ENCODE data around the gene LRRC61. TPM values are rescaled to one million over a fixed set of nuclear protein-coding genes. Genes with fewer than 3 reads are reported as not detected.

The LRRC61 gene
- total and polyA plus RNA-seq, 2 donors: 3.7 to 11.8 TPM

DNA sequence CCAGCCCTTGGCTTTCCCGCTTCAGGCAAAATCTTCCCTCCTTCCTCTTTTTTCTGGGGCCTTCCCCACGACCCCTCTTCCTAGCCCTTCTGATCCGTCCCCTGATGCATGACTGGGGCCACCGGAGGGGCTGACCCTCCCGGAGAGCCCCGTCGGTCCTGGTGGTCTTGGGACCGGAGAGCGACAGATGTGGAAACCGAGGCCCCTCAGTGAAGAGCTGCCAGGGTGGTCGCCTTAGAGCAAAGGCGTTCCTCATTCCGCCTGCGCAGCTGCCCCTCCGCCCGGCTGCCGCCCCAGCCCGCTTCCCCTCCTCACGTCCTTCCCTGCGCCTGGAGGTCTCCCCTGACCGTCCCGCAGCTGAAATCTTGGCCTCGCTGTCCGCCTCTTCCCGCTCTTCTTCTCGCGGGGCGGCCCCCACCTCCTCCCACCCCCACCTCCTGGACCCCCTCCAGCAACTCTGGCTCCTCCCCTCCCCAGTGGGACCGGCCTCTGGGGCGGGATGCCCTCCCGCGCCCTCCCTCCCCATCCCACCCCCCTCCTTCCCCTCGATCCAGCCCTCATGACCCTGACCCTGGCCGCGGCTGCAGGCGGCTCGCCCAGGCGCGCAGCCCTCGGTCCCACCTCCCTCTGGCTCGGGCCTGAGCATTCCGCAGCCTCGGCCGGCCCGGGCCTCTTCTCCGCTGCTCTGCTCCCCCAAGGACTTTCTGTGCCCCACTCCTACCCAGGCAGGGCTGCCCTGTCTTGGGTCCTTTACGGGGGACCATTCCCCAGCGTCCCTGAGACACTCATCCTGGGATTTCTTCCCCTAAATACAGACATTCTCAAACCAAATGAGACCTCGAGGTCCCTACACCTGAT, 18.3 kb downstream of the LRRC61 start, which contains the start of gene RARRES2:
RARRES2 (minus strand) TSS at position 367 of the 858 bp plus-strand sequence. CDS start 1,020 bp downstream, outside the sequence.
- DNase-seq (ENCODE audit: extremely low spot score): no peak
- no peak within 1 kb of the TSS for H3K27ac ChIP-seq (ENCODE audit: low read depth)
- no peaks in the 10 kb centered on the region for H3K36me3 ChIP-seq (ENCODE audit: insufficient read depth)
- no peaks in the 10 kb centered on the region for H3K4me1 ChIP-seq (ENCODE audit: insufficient read depth)
- H3K4me3 ChIP-seq (ENCODE audit: low read depth, low read length): peak within 1 kb of the TSS; percentile 52
- 4% methylated on average over 49 of the region's 49 CpGs for WGBS

DNA sequence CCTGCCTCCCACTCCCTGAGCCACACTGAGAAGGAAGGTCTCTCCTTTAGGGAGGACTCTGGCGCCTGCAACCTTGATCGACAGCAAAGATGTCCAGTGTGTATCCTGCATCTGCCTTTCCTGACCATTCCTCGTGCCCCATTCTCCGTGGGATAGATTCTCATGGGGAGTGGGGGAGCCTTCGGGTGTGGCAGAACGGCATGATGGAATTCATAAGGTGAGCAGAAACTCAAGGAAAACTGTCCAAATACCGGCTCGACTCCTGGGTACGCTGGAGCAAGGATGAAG, 18.9 kb downstream of the LRRC61 start:
- 74% methylated on average over 9 of the region's 9 CpGs for WGBS
- H3K27ac ChIP-seq (ENCODE audit: low read depth): no peak overlapping the region
- no peaks in the 10 kb centered on the region for H3K4me1 ChIP-seq (ENCODE audit: insufficient read depth)
- H3K36me3 ChIP-seq (ENCODE audit: insufficient read depth): no peaks in the 10 kb centered on the region
- DNase-seq (ENCODE audit: extremely low spot score): no peak
- no peak overlapping the region for H3K4me3 ChIP-seq (ENCODE audit: low read depth, low read length)

DNA sequence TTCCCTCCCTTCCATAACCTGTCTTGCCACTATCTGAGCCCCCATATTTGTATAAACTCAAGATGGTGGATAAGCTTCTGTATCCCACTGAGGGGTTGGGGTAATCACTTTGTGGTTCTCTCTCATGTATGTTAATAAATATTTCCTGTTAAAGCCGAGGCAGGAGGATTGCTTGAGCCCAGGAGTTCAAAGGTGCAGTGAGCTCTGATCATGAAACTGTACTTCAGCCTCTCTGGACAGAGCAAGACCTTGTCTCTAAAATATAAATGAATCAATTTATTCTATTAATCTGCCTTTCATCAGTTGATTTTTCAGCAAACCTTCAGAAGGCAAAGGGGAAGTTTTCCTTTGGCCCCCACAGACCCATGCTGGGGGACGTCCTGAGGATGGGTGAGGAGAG, 20.1 kb downstream of the LRRC61 start:
- no peak for DNase-seq (ENCODE audit: extremely low spot score)
- H3K27ac ChIP-seq (ENCODE audit: low read depth): no peak overlapping the region
- no peak overlapping the region for H3K4me3 ChIP-seq (ENCODE audit: low read depth, low read length)
- 92% methylated on average over 2 of the region's 2 CpGs for WGBS
- no peaks in the 10 kb centered on the region for H3K4me1 ChIP-seq (ENCODE audit: insufficient read depth)
- H3K36me3 ChIP-seq (ENCODE audit: insufficient read depth): no peaks in the 10 kb centered on the region

DNA sequence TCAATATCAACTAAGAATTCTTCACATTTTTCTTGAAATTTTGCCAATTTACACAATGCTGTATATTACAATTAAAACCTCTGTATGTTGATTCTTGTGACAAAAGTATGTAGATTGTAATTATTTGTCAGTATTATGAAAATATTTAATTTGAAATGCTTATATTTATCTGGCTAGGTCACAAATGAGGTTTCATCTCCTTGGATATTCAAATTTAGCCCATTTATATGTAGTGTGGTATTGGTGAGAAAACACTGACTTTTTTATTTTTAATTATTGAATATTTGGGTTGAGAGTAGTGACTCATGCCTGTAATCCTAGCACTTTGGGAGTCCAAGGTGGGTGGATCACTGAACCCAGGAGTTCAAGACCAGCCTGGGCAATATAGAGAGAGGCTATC, 21.1 kb downstream of the LRRC61 start:
- H3K4me1 ChIP-seq (ENCODE audit: insufficient read depth): no peaks in the 10 kb centered on the region
- DNase-seq (ENCODE audit: extremely low spot score): no peak
- H3K27ac ChIP-seq (ENCODE audit: low read depth): no peak overlapping the region
- no peak overlapping the region for H3K4me3 ChIP-seq (ENCODE audit: low read depth, low read length)
- H3K36me3 ChIP-seq (ENCODE audit: insufficient read depth): no peaks in the 10 kb centered on the region

DNA sequence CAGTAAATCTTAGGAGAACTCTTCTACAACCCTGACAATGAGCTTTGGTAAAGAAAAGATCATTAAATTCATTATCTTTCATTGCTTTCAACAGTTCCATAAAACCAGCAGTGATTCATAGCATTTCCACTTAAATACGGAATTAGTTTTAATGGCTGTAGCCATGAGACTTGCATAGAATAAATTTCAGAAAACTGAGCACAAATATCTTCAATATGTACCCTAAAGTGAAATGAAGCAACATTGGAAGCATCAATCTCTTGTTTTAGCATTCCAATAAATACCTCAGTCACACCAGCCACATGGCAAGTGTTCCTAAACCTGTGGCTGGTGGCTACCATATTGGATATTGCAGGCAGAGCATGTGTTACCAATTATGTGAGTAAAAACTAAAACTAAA, 21.9 kb downstream of the LRRC61 start:
- WGBS: 59% methylated on average over 1 of the region's 1 CpG
- no peak overlapping the region for H3K4me3 ChIP-seq (ENCODE audit: low read depth, low read length)
- no peak for DNase-seq (ENCODE audit: extremely low spot score)
- no peak overlapping the region for H3K27ac ChIP-seq (ENCODE audit: low read depth)
- no peaks in the 10 kb centered on the region for H3K4me1 ChIP-seq (ENCODE audit: insufficient read depth)
- no peaks in the 10 kb centered on the region for H3K36me3 ChIP-seq (ENCODE audit: insufficient read depth)

DNA sequence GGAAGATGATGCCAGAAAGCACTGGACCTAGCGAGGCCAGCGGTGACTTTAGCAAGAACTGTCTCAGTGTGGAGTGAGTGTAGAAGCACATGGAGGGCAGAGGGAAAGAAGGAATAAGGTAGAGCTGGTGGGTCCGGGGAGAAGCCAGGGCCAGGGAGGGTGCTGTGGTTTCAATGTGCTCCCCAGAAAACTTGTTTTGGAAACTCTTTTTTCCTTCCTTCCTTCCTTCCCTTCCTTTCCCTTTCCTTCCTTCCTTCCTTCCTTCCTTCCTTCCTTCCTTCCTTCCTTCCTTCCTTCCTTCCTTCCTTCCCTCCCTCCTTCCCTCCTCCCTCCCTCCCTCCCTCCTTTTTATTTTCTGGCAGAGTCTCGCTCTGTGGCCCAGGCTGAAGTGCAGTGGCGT, 23.8 kb downstream of the LRRC61 start:
- 91% methylated on average over 5 of the region's 5 CpGs for WGBS

DNA sequence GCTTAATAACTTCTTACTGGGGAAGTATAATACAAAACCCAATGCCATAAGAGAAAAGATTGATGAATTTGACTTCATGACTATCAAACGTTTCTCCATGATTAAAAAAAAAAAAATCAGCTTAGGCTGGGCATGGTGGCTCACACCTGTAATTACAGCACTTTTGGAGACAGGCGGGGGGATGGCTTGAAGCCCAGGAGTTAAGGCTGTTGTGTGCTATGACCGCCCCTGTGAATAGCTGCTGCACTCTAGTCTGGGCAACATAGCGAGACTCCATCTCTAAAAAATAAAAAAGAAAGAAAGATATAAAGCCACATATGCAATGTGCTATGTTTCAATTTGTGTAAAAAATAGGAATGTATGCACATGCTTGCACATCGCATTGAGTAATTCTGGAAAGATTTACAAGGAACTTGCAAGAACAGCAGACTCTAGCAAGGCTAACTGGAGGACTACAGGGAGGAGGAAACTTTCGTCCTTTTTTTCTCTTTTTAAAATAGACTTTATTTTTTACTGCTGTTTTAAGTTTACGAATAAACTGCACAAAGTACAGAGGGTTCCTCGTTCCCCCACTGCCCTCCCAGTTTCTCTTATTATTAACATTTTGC, 28.5 kb downstream of the LRRC61 start:
- no peak overlapping the region for H3K27ac ChIP-seq (ENCODE audit: low read depth)
- DNase-seq (ENCODE audit: extremely low spot score): no peak
- H3K36me3 ChIP-seq (ENCODE audit: insufficient read depth): no peaks in the 10 kb centered on the region
- WGBS: 62% methylated on average over 8 of the region's 8 CpGs
- H3K4me1 ChIP-seq (ENCODE audit: insufficient read depth): no peaks in the 10 kb centered on the region
- no peak overlapping the region for H3K4me3 ChIP-seq (ENCODE audit: low read depth, low read length)

More for the DNA sequence above, 23.8 kb downstream of the LRRC61 start:
- DNase-seq (ENCODE audit: extremely low spot score): no peak
- H3K4me3 ChIP-seq (ENCODE audit: low read depth, low read length): no peak overlapping the region
- no peaks in the 10 kb centered on the region for H3K36me3 ChIP-seq (ENCODE audit: insufficient read depth)
- H3K27ac ChIP-seq (ENCODE audit: low read depth): no peak overlapping the region
- H3K4me1 ChIP-seq (ENCODE audit: insufficient read depth): no peaks in the 10 kb centered on the region

DNA sequence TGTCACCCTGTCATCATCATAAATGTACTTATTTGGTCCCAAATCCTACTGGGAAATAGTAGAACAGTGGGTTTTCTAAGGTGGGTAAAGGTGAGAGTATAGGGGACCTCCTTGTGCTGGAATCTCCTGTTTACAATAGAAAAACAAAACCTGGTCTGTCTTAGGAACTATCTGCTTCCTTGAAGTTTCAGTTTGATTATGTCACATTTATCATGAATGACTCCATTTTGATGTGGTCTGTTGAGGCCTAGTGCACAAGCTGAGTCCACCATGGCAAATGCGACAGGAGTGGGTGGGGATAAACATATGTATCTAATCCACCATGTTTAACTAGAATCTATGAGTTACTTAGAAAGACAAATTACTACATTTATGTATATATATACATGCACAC, 32.5 kb downstream of the LRRC61 start:
- no peak overlapping the region for H3K4me3 ChIP-seq (ENCODE audit: low read depth, low read length)
- no peak overlapping the region for H3K27ac ChIP-seq (ENCODE audit: low read depth)
- 94% methylated on average over 1 of the region's 1 CpG for WGBS
- no peaks in the 10 kb centered on the region for H3K36me3 ChIP-seq (ENCODE audit: insufficient read depth)
- no peaks in the 10 kb centered on the region for H3K4me1 ChIP-seq (ENCODE audit: insufficient read depth)
- DNase-seq (ENCODE audit: extremely low spot score): no peak

DNA sequence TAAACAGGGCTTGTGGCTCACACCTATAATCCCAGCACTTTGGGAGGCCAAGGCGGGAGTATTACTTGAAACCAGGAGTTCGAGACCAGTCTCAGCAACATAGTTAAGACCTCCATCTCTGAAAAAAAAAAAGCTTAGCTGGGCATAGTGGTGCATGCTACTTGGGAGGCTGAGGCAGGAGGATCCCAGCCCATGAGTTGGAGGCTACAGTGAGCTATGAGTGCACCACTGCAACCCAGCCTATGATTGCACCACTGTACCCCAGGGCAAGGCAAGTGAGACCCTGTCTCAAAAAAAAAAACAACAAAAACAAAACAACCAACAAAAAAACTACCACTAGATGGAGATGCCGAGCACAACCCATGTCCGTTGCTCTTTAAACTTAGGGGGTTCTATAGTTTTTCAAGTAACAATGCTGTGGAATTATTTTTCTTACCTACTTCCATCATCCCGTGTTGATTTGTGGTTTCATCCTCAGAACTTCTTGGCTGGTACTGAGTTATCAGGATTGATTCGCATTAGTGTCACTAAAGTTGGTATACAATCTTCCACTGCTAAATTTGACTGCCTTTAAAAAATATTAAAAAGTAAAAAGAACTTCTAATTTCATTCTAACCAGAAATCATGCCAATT, 33.2 kb downstream of the LRRC61 start:
- 37% methylated on average over 6 of the region's 6 CpGs for WGBS
- Histone ChIP-seq H3K4me3 (ENCODE audit: low read depth, low read length) (no peak overlapping the region), H3K4me1 (ENCODE audit: insufficient read depth) (no peaks in the 10 kb centered on the region), H3K27ac (ENCODE audit: low read depth) (no peak overlapping the region), H3K36me3 (ENCODE audit: insufficient read depth) (no peaks in the 10 kb centered on the region)
- DNase-seq (ENCODE audit: extremely low spot score): no peak

DNA sequence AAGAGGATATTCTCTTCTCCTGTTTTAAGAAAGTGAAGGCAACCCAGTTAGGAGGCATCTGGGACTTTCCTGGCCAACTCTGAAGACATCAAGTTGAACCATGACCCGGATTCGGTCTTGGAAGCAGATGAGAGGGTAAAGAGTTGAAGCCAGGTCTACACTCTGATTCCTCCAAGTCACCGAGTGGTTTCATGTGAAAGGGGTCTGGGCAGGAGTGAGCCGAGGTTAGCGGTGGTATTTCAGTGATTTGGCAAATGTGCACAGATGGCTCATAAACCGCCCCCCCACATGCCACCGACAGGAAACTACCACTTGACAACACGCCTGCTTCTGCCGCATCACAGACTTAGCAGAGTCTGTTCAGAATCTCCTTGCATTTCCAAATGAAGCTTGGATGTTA, 34.1 kb downstream of the LRRC61 start:
- H3K27ac ChIP-seq (ENCODE audit: low read depth): no peak overlapping the region
- WGBS: 44% methylated on average over 9 of the region's 9 CpGs
- H3K36me3 ChIP-seq (ENCODE audit: insufficient read depth): no peaks in the 10 kb centered on the region
- no peak overlapping the region for H3K4me3 ChIP-seq (ENCODE audit: low read depth, low read length)
- H3K4me1 ChIP-seq (ENCODE audit: insufficient read depth): no peaks in the 10 kb centered on the region
- DNase-seq (ENCODE audit: extremely low spot score): no peak

DNA sequence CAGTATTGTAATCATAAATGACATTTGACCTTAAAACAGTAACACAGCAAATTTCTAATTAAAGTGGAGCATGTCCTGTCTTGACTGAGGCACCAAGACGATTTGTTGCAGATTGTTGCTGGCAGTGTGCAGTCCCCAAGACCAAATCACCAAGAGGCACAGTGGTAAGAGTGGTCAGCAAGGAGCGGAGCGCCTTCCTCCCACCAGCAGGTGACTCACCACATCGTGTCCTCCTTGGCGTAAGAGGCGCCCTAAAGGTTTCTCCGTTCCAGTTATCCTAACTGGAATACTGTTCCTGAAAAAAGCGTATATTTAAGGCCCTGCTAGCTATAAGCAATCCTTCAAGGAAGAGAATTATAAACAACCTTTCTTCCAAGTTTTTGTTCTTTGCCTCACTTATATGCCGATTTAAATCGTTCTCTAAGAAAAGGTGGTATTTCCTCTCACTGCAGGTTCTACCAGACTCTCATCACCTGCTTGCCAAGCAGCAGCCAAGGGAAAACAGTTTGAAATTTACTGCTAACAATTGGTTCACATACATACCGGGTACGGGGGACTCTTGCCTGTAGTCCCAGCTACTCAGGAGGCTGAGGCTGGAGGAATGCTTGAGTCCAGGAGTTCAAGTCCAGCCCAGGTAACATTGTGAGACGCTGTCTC, 34.7 kb downstream of the LRRC61 start:
- Histone ChIP-seq H3K27ac (ENCODE audit: low read depth) (no peak overlapping the region), H3K36me3 (ENCODE audit: insufficient read depth) (no peaks in the 10 kb centered on the region), H3K4me1 (ENCODE audit: insufficient read depth) (no peaks in the 10 kb centered on the region), H3K4me3 (ENCODE audit: low read depth, low read length) (no peak overlapping the region)
- WGBS: 74% methylated on average over 13 of the region's 13 CpGs
- DNase-seq (ENCODE audit: extremely low spot score): no peak

DNA sequence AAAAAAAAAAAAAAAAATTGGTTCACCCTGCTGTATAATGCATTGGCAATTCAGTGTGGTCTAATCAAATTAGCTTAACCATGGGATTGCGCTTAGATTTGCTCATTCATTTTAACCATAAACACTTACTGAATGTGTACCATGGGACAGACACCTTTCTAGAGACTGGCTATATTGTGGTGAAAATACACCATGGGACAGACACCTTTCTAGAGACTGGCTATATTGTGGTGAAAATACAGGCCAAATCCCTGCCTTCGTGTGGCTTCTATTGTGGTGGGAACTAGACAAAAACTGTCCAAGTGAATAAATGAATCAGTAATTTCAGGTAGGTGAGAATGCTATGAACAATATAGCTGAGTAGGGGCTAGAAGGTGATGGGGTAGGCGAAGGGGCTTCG, 35.3 kb downstream of the LRRC61 start:
- Histone ChIP-seq H3K4me1 (ENCODE audit: insufficient read depth) (no peaks in the 10 kb centered on the region), H3K36me3 (ENCODE audit: insufficient read depth) (no peaks in the 10 kb centered on the region), H3K27ac (ENCODE audit: low read depth) (no peak overlapping the region), H3K4me3 (ENCODE audit: low read depth, low read length) (no peak overlapping the region)
- 96% methylated on average over 4 of the region's 4 CpGs for WGBS
- DNase-seq (ENCODE audit: extremely low spot score): no peak

DNA sequence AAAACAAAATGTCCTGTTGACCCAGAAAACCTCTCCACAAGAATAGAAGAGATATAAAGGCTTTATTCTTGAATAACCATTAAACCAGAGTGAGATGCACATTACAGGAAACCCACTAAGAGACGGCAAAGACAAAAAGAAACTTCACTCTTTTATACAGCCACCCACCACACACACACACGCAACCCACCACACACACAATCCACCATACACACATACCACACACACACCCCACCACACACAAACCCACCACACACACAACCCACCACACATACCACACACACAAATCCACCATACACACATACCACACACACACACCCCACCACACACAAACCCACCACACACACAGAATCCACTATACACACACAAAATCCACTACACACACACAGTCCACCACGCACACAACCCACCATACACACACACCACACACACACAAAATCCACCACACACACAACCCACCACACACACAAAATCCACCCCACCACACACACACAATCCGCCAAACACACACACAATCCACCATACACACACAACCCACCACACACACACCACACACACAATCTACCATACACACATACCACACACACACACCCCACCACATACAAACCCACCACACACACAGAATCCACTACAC, 36.0 kb downstream of the LRRC61 start:
- no peaks in the 10 kb centered on the region for H3K4me1 ChIP-seq (ENCODE audit: insufficient read depth)
- 88% methylated on average over 4 of the region's 4 CpGs for WGBS
- DNase-seq (ENCODE audit: extremely low spot score): no peak

More for the DNA sequence above, 36.0 kb downstream of the LRRC61 start:
- Histone ChIP-seq H3K36me3 (ENCODE audit: insufficient read depth) (no peaks in the 10 kb centered on the region), H3K4me3 (ENCODE audit: low read depth, low read length) (no peak overlapping the region), H3K27ac (ENCODE audit: low read depth) (no peak overlapping the region)
